H1 (cell line): ENCODE measurements around the gene SH2D1A. TPM values are rescaled to one million over a fixed set of nuclear protein-coding genes. Genes with fewer than 3 reads are reported as not detected.
"Not testable (repeated sequence)": the region's sequence is repeated elsewhere in the genome, so short reads cannot be mapped to it uniquely, and the experiment has no call there.

Experiments
- CTCF ChIA-PET: fragments of 300-600 bp; sonication (Branson Sonifier 250); formaldehyde crosslinking; loops from one replicate; lab custom pipeline; 2021; ENCODE audit not compliant: partially characterized antibody; lab: Charles Lee
- POLR2A ChIA-PET: fragments of 300-600 bp; sonication (Branson Sonifier 250); formaldehyde crosslinking; loops from one replicate; lab custom pipeline; 2021; ENCODE audit warnings: inconsistent platforms; ENCODE audit not compliant: partially characterized antibody; lab: Charles Lee
- DNase-seq, 2 experiments: peaks; one replicate each; pipeline versions ENCODE4 v3.0.0 to v3.0.0-alpha.2; 2010 to 2022; ENCODE audit warnings: low spot score in 2 of 2, low read depth in 1 of 2, mixed read lengths in 1 of 2
- FAIRE-seq: peaks from 2 replicates; lab custom pipeline; 2011; peaks lifted over from hg19 to GRCh38; lab: Jason Lieb, UNC
- H2AFZ ChIP-seq: 2 replicates; pipeline ENCODE4 v1.8.1; 2012; ENCODE audit warnings: low read length, inconsistent platforms
- H2AK5ac ChIP-seq: 2 replicates; pipeline ENCODE4 v1.6.1; 2013; ENCODE audit warnings: low read depth, low read length
- H2BK120ac ChIP-seq: replicated peaks from 2 replicates; pipeline ENCODE3; 2013; ENCODE audit warnings: low read depth, low read length, inconsistent platforms
- H2BK12ac ChIP-seq: 2 replicates; pipeline ENCODE4 v1.6.1; 2013; ENCODE audit warnings: low read depth, low read length
- H2BK15ac ChIP-seq: 2 replicates; pipeline ENCODE4 v1.6.1; 2013; ENCODE audit warnings: low read length
- H2BK20ac ChIP-seq: 2 replicates; pipeline ENCODE4 v1.6.1; 2013; ENCODE audit warnings: low read length
- H2BK5ac ChIP-seq: 2 replicates; pipeline ENCODE4 v1.6.1; 2013; ENCODE audit warnings: low read depth, low read length
- H3K14ac ChIP-seq: 2 replicates; pipeline ENCODE4 v1.6.1; 2013; ENCODE audit warnings: inconsistent platforms; ENCODE audit not compliant: insufficient read length
- H3K18ac ChIP-seq: 2 replicates; pipeline ENCODE4 v1.6.1; 2013; ENCODE audit warnings: low read length; ENCODE audit errors: extremely low read depth
- H3K23ac ChIP-seq: 2 replicates; pipeline ENCODE4 v1.6.1; 2013; ENCODE audit warnings: inconsistent platforms; ENCODE audit not compliant: insufficient read length
- H3K23me2 ChIP-seq: 2 replicates; pipeline ENCODE4 v1.6.1; 2013; ENCODE audit warnings: low read depth, low read length
- H3K27ac ChIP-seq: 2 replicates; pipeline ENCODE4 v1.6.1; 2011; ENCODE audit warnings: low read depth, low read length, inconsistent platforms
- H3K27me3 ChIP-seq, 4 experiments: replicated peaks in 1 of 4; 1 replicate in 1 of 4; 2 replicates in 3 of 4; pipeline versions ENCODE4 v1.6.1 to v1.8.1; 2011 to 2013; ENCODE audit warnings: low read length in 3 of 4, mild to moderate bottlenecking in 3 of 4, inconsistent platforms in 2 of 4, mixed read lengths in 2 of 4, moderate library complexity in 1 of 4; ENCODE audit not compliant: control insufficient read depth in 3 of 4, insufficient read depth in 3 of 4; ENCODE audit errors: extremely low read depth in 1 of 4
- H3K36me3 ChIP-seq, 4 experiments: 2 replicates each; pipeline versions ENCODE4 v1.6.1 to v1.8.1; 2011 to 2013; ENCODE audit warnings: mild to moderate bottlenecking in 4 of 4, low read length in 3 of 4, moderate library complexity in 2 of 4, control low read depth in 1 of 4, inconsistent platforms in 1 of 4; ENCODE audit not compliant: insufficient read depth in 4 of 4, control insufficient read depth in 2 of 4
- H3K4ac ChIP-seq: replicated peaks from 2 replicates; pipeline ENCODE3; 2013; ENCODE audit warnings: low read length, low read depth, mixed read lengths, inconsistent platforms; ENCODE audit not compliant: insufficient read length
- H3K4me1 ChIP-seq, 4 experiments: replicated peaks in 1 of 4; 1 replicate in 1 of 4; 2 replicates in 3 of 4; pipeline versions ENCODE4 v1.6.1 to v1.8.1; 2011 to 2013; ENCODE audit warnings: low read length in 3 of 4, inconsistent platforms in 2 of 4, mixed read lengths in 1 of 4; ENCODE audit not compliant: insufficient read depth in 4 of 4, control insufficient read depth in 3 of 4
- H3K4me2 ChIP-seq, 2 experiments: 2 replicates each; pipeline versions ENCODE4 v1.6.1 to v1.8.1; 2011 to 2013; ENCODE audit warnings: low read depth in 2 of 2, low read length in 2 of 2, control low read depth in 1 of 2, inconsistent platforms in 1 of 2, mild to moderate bottlenecking in 1 of 2; ENCODE audit not compliant: insufficient read depth in 1 of 2
- H3K4me3 ChIP-seq, 4 experiments: fragments of 200-600, 300-600 bp in 1 of 4; sonication (generic), shearing (Covaris generic), sonication (Bioruptor Twin) in 1 of 4; 2 replicates each; pipeline versions ENCODE4 v1.5.1 to v1.8.1; 2011 to 2016; ENCODE audit warnings: low read length in 4 of 4, low read depth in 3 of 4, control low read depth in 2 of 4, inconsistent platforms in 2 of 4, mild to moderate bottlenecking in 2 of 4, mixed read lengths in 1 of 4, moderate library complexity in 1 of 4; ENCODE audit not compliant: insufficient read depth in 2 of 4; ENCODE audit errors: extremely low read depth in 1 of 4
- H3K56ac ChIP-seq: replicated peaks from 2 replicates; pipeline ENCODE3; 2013; ENCODE audit warnings: low read depth, mild to moderate bottlenecking, mixed read lengths, low read length, inconsistent platforms; ENCODE audit not compliant: insufficient read length
- H3K79me1 ChIP-seq: 2 replicates; pipeline ENCODE4 v1.6.1; 2013; ENCODE audit warnings: low read depth, low read length, control low read depth
- H3K79me2 ChIP-seq, 2 experiments: 2 replicates each; pipeline versions ENCODE4 v1.6.1 to v1.8.1; 2012 to 2013; ENCODE audit warnings: low read length in 2 of 2, mild to moderate bottlenecking in 2 of 2, inconsistent platforms in 1 of 2; ENCODE audit not compliant: insufficient read depth in 2 of 2, control insufficient read depth in 1 of 2
- H3K9ac ChIP-seq, 4 experiments: replicated peaks in 1 of 4; 1 replicate in 1 of 4; 2 replicates in 3 of 4; pipeline versions ENCODE4 v1.6.1 to v1.8.1; 2011 to 2013; ENCODE audit warnings: low read depth in 3 of 4, low read length in 3 of 4, control low read depth in 2 of 4, mild to moderate bottlenecking in 2 of 4, moderate library complexity in 2 of 4, inconsistent platforms in 1 of 4; ENCODE audit errors: extremely low read depth in 1 of 4
- H3K9me3 ChIP-seq, 2 experiments: 2 replicates each; pipeline versions ENCODE4 v1.6.1 to v1.8.1; 2012 to 2013; ENCODE audit warnings: mild to moderate bottlenecking in 2 of 2, moderate library complexity in 2 of 2, control low read depth in 1 of 2, inconsistent platforms in 1 of 2, low read depth in 1 of 2, low read length in 1 of 2, mixed read lengths in 1 of 2; ENCODE audit not compliant: insufficient read depth in 2 of 2
- H4K20me1 ChIP-seq, 2 experiments: replicated peaks in 1 of 2; 2 replicates each; pipeline versions ENCODE3 to v1.8.1; 2011 to 2013; ENCODE audit warnings: inconsistent platforms in 2 of 2, low read length in 2 of 2, mild to moderate bottlenecking in 1 of 2; ENCODE audit not compliant: insufficient read depth in 2 of 2, control insufficient read depth in 1 of 2
- H4K5ac ChIP-seq: 2 replicates; pipeline ENCODE4 v1.6.1; 2013; ENCODE audit warnings: low read length, low read depth, mixed read lengths, inconsistent platforms; ENCODE audit not compliant: insufficient read length
- H4K8ac ChIP-seq: 2 replicates; pipeline ENCODE4 v1.8.0; 2013; ENCODE audit warnings: mild to moderate bottlenecking, moderate library complexity, low read length, inconsistent platforms; ENCODE audit not compliant: insufficient read depth; ENCODE audit errors: extremely low read depth
- H4K91ac ChIP-seq: replicated peaks from 2 replicates; pipeline ENCODE3; 2013; ENCODE audit warnings: low read length, mixed read lengths, inconsistent platforms; ENCODE audit not compliant: insufficient read length
- WGBS, 2 experiments: shearing (Covaris generic) in 1 of 2; methylation state at CpG; one replicate each; pipeline versions ENCODE4 v1.1.6 to v1.1.7; 2013 to 2015; ENCODE audit warnings: low lambda C conversion rate in 2 of 2, mixed read lengths in 2 of 2, inconsistent platforms in 1 of 2, low coverage in 1 of 2, missing lambda C conversion rate in 1 of 2; ENCODE audit not compliant: insufficient replicate concordance in 2 of 2, insufficient coverage in 1 of 2, insufficient read length in 1 of 2; ENCODE audit errors: extremely low coverage in 1 of 2, missing lambda C conversion rate in 1 of 2; 5-methylcytosine and 5-hydroxymethylcytosine counted together
- polyA plus RNA-seq, 7 experiments: library from polyadenylated mRNA; depleted of rRNA in 3 of 7; stranded (reverse) in 5 of 7; unstranded in 2 of 7; fragments of >200 nt in 5 of 7; fragments of 200-250 nt in 2 of 7; gene quantifications; 1 replicate in 5 of 7; 2 replicates in 1 of 7; 4 replicates in 1 of 7; pipeline versions ENCODE4 v1.2.1 to v1.2.3, GENCODE V29; 2011 to 2013; ENCODE audit warnings: missing spikeins in 2 of 7, mixed read lengths in 2 of 7
- total RNA-seq: library from RNA; stranded (reverse); fragmentation: NEBNext Ultra II Directional; extraction: Animal tissue kit (Norgen Biotek cat#: 25700); gene quantifications from 2 replicates; pipeline ENCODE4 v1.2.1, GENCODE V29; 2021

The SH2D1A gene
- total and polyA plus RNA-seq, 2 of the 8 experiments (the other 6 are each of a cell fraction or from before 2014, with no cell fraction given), result not detected

- H4K20me1 ChIP-seq, H3K9ac ChIP-seq, CTCF ChIA-PET, H3K79me2 ChIP-seq, POLR2A ChIA-PET, H3K79me1 ChIP-seq, H2AFZ ChIP-seq, H2BK12ac ChIP-seq, H4K8ac ChIP-seq, H4K91ac ChIP-seq, H3K27me3 ChIP-seq, H3K56ac ChIP-seq, H3K27ac ChIP-seq, H3K4ac ChIP-seq, H2BK15ac ChIP-seq, H4K5ac ChIP-seq, H3K4me2 ChIP-seq, H3K14ac ChIP-seq, H2AK5ac ChIP-seq, FAIRE-seq, H3K23ac ChIP-seq, H3K4me1 ChIP-seq, DNase-seq, H2BK5ac ChIP-seq, H3K18ac ChIP-seq, H2BK20ac ChIP-seq, H3K36me3 ChIP-seq, H2BK120ac ChIP-seq, H3K4me3 ChIP-seq, H3K23me2 ChIP-seq, H3K9me3 ChIP-seq: not testable (repeated sequence)
- 90% methylated on average over 2 of the region's 2 CpGs; no CpG with 5 or more reads in 1 of the 2 experiments for WGBS, 2 experiments
Observed at GRCh38 chrX:124334555-124334954, 11.8 kb upstream of the SH2D1A start.
